Measurements from ENCODE around the gene DGKZ.

The DGKZ gene

DNA sequence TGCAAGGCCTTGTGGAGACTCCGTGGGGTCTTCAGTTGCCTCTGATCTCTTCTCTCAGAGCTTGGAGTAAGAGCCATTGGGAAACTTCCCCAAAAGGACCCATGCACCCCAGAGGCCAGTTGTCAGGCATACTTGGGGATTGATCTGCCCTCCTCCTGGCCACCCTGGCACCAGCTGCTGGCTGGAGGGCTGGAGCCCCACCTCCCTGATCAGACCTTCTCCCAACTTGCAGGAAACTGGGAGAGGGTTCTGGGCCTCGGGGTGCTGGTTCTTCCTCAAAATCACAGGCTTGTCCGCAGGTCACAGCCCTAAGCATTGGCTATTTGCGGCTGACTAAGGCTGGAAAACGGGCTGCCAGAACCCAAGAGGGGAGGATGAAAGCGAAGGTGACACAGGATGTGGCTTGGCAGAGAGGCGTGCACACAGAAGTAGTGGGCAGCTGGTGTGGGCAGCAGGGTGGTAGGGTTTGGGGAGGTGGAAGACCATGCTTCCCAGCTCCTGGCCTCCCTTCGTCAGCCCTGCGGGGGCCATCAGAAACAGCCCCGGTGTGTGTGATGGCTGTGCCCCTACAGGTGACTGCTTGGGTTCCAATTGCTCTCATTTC is 1.3 kb upstream of the DGKZ start:
- no peak for DNase-seq (ENCODE audit: low read depth)

DNA sequence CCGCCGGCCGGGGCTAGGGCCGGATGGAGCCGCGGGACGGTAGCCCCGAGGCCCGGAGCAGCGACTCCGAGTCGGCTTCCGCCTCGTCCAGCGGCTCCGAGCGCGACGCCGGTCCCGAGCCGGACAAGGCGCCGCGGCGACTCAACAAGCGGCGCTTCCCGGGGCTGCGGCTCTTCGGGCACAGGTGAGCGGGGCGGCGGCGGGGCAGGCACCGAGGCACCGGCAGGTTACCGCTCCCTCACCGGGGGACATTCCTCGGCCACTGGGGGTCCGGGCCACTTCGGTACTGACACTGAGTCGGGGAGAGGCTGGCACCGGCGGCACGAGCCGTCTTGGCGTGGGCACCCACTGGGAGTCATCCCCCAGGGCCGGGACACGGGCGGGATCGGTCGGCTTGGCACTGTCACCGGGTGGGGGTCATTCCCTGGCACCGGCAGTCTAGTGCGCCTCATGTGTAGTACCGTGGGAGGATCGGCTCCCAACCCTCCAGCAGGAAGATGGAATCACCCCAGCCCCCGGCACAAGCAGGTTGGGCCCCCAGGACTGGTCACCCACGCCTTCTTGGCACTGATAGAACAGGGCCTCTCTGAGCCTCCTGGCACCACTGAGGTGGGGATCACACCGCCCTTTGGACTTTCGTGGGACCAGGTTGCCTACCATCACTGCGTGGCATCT is 511 bp downstream of the DGKZ start:
- DNase-seq (ENCODE audit: low read depth), result no peak

DNA sequence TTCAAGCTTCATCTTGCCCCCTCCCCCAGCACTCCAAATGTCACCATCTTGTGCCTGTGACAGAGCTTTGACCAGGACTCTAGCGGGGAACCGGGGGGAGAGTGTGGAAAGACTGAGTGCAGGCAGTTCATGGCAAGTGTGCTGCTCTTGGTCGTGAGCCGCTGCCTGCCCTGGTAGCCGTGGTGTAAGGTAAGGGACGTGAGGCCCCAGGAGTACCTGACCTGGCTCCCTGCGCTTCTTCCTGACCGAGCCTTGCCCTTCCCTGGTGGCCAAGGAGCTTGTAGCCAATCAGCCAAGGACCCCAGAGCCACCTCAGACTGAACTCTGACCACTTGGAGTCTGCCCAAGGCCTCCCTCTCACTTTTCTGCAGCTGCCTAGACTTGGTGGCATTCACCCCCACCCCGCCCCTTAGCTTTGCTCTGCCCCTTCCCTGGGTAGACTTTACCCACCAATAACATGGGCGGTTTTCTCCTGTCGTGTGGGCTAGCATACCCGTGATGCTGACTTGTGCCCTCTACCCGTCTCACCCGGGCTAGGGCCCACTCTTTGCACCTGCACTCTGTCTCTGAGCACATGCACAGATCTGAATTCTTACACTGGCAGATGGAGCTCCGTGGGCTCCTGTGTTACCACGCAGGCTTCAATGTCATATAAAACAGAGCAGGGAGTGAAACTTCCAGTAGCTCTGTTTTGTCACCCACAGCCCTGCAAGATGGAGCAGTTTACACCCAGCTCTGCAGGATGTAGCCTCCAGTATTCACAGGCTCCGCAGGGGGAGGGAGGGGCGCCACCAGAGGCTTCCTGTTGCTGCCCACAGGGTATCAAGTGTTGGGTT is 1.5 kb downstream of the DGKZ start:
- DNase-seq (ENCODE audit: low read depth), result no peak

DNA sequence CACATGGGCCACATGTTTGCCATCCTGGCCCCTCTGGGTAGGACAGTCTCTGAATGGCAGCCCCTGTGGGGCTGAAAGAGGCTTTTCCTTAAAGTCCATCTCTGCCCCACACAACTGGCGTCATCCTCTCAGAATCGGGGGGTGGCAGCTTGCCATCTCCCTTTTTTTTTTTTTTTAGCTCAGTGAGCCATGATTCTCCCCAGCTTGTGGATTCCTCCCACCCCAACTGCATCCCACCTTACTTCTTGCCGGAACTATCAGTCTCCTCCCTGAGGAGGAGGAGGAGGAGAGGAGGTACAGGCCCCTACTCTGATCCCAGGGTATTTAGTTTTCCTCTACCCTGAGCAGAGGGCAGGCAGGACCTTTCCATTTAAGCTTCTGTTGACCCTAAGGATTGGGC is 3.4 kb downstream of the DGKZ start:
- DNase-seq (ENCODE audit: low read depth), result no peak

DNA sequence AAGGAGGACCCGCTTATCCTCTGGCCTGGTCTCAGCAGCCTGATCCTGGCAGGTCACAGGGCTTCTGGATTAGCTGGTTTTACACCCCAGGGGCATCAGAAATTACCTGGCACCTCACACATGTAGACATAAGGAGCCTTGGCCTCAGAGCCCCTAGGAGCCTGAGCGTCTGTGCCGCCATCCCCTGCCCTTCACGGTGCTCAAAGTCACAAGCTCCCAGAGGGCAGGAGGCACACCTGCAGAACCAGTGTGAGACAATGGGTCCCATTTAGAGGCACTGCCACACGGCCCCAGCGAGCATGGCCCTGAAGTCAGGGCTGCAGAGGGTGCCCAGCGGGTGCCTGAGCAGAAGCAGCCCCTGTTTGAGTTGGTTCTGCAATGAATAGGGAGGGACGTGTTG is 3.9 kb downstream of the DGKZ start:
- DNase-seq (ENCODE audit: low read depth), result no peak

DNA sequence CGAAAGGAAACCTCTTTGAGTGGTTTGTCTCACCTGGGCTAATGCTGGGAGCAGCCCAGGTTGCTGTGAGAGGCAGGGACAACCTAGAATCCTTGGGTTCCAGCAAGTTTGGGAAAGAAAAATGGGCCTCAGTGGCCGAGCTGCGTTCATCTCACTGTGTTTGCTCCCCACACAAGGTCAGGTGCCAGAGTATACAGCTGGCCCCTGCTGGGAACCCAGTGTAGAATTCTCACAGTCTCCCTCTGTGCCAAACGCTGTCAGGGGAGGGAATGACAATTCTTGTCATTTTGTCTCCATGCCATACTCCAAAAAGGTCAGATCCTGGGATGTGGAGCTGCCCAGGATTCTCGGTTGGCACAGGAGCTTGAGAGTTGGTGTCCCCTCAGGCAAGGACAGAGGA is 4.3 kb downstream of the DGKZ start:
- no peak for DNase-seq (ENCODE audit: low read depth)

DNA sequence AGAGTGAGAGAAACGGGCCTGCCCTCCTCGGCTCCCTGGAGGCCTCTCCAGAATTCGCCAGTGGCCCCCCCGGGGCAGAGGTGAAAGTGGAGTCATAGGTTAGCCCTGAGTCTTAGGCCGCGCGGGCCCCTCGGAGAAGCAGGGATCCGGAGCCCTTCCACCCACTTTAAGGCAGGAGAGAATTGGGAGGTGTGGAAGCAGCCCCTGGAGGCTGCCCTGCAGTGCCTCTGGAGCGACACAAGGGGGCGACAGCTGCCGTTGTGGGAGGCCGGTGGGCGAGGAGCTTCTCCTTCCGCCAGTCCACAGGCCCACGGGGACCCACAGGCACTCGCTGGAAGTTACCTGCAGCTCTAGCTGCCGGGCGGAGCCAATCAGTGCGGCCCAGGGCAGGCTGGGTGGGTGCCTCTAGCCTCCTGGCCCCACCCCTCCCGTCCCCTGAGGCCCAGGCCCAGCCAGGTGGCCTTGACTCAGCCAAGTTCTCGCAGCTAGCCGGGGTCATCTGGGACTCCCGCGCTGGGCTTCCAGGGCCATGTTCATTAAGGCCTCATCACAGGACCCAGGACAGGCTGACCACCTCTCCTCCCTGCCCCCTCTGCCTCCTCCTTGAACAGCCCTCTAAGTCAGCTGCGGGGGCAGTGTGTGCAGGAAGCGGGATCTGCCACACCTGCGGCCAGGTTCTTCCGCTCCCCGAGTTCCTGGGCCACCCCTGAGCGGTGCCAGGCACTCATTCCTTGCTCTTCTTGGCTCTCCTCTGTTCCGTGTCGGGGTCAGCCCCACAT is 5.0 kb downstream of the DGKZ start:
- no peak for DNase-seq (ENCODE audit: low read depth)

DNA sequence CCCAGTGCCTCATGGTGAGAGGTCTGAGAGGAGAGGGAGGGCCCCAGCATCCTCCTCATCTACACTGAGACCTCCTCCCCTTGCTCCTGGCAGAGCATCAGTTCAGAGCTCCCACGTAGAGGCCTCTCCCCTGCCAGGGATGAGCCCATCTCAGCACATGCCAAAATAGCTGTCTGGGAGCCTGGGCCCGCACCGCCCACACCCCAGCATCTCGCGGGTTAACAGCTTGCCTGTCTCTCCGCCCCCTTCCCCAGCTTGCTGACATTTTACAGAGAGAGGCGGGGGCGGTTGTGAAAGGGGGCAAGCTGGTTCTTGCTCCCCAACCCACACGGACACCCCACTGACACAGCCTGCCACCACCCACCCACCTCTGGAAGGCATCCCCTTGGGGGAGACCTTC is 6.4 kb downstream of the DGKZ start:
- DNase-seq (ENCODE audit: low read depth), result no peak

DNA sequence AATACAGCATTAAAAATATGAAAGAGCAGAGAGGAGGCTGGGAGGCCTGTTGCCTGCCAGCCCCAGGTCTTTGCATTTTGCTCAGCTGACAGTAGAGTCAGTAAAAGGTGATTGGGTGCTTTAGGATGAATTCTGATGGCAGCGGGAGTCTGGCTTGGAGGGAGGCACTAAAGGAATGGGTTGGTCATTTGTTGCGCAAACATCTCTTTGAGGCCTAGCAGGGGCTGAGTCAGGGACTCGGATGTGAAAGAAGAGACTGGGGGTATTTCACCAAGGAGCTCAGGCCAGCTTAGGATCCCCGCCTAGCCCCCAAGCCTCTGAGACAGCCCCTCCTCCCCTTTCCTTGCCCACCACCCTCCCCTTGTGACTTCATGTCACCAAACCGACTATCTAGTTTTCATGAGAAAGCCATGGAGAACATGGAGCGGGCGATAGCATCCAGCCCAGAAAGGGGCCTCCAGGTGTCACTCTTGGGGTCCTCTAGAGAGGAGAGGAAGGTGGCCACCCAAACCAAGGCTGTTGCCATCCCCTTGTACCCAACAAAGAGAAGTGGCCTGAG is 9.7 kb downstream of the DGKZ start:
- DNase-seq (ENCODE audit: low read depth), result peak; percentile 91

DNA sequence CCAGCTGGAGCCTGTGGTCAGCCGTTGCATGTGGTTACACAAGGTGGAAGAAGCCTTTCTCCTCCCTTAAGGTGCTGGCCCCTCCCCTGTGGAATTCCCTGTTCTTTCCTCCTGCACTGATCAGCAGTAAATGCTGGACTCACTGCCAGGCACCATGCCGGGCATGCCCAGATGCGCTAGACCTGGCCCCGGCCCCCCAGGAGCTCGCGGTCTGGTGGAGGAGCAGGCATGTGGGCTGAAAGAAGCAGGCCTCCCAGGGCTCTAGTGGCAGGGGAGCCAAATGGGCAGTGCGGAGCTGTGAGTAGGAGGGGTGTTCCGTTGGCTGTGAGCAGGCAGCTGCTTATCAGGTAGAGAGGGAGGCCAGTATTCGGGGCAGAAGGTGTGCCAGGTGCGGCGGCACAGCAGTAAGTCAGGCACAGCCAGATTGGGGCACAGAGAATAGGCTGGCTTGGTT is 10.2 kb downstream of the DGKZ start:
- DNase-seq (ENCODE audit: low read depth), result no peak

DNA sequence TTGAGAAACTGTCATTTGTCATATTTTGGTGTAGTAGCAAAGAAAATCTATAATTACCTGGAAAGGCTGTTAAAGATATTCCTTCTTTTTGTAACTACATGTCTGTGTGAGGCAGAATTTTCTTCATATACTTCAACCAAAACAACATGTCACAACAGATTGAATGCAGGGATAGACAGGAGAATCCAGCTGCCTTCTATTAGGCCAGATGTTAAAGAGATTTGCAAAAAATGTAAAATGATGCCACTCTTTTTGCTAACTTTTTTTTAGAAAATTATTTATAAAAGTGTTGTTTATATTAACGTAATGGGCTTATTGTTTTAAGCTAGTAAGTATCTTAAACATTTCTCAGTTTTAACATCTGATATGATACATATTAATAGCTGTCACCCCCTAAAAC is 12.7 kb downstream of the DGKZ start:
- DNase-seq (ENCODE audit: low read depth), result no peak

DNA sequence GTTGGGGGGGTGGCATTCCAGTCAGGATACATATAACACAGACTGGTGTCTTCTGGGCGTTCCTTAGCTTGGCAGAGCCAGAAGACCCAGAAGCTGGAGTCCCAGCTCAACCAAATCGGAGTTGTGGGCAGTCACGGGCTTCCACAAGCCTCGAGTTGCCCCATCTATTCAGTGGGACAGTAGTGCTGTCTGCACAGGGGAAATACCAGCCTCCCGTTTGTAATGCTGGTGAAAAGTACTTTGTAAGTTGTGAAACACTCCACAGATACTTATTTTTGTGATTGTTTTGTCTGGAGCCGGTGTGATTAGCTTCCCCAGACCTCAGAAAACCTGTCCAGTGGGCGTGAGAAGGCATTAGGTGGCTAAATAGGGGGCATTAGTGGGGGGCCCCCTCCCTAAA is 13.6 kb downstream of the DGKZ start:
- no peak for DNase-seq (ENCODE audit: low read depth)

DNA sequence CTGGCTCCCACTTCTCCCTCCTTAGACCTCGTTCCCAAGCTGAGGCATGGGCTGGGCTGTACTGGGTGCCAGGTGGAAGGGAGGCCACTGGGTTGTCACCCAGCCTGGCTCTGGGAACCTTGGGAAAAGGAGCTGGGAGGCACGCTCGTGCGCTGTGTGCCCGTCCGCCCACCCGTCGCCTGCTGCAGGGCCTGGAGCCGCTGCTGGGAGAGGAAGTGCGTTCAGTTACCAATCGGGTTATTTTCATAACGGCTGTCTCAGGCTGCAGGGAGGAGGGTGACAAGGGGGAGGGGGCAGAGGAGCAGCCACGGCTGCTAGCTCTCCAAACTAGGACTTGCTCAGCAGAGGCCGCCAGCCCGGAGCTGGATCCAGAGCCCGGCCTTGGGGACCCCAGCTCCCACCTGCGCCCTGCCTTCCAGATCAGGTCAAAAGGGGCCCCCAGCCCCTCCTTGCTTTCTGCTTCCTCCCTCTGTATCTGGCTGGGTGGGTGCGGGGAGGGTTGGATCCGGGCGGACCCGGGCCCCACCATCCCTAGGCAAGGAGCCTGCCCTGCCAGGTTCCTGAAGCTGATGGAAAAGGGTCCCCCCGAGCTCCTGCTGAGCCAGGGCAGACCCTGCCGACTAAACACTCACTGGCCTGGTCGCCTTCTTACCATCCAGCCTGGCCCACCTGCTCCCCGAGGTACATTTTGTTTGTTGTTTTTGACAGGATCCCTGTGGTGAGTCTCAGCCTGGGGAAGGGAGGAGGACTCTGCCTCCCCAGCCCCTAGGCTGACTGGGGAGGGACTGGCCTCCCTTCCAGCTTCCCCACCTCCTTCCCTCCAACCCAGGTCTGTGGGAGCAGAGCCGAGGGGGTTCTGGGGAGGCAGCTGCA is 14.3 kb downstream of the DGKZ start:
- peak; percentile 55 for DNase-seq (ENCODE audit: low read depth)

DNA sequence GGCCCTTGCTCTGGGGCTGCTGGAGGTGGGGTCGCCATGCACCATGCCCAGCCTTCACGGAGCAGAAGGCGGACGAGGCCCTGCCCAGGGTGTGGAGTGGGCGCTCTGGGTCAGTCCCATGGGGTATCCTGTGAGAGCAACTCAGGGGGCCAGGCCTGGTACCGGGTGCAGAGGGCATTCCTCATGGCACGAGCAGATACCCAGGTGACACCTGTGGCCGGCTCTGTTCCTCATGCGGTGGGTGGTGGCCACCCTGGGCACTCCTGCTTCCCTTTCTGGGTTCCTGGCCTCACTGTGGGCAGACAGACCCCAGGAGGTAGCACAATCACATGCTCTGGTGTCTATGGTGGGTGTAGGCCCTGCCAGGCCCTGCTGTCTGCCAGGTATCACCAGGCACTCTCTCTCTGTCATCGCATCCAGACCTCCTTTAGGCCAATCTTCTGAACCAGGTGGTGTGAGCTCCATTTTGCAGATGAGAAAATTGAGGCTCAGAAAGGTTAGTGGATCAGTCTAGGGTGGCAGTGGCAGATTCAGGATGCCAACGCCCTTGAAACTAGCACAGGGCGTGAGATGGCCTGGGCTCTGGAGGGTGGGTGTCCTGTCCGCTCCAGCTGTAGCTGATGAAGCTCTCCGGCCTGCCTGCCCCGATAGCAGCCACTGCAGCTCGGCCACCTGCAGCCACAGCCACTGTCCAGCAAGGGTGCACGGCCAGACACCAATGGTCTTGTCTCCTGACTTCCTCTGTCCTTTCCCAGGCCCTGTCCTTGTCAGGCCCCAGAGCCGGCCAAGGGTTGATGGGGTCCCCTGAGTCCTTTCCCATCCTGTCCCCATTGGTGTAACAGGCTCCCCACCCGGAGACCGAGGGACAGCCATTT is 15.1 kb downstream of the DGKZ start:
- DNase-seq (ENCODE audit: low read depth), result no peak

DNA sequence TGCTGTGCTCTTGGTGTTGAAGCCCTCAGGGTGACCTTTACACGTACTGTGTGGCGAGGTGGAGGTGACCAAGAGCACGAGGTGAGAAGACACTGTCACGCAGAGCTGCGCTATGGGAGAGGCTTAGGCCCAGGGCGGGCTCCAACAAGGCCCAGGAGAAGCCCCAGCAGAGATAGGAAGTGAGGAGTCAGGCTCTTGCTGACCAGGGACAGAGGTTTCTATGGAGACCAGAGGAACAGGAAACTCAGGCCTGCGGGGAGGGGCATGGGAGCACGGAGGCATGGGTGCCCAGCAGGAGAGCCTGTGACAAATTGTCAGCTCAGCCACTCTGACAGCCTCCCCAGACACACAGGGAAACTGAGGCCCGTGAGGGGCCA is 15.8 kb downstream of the DGKZ start:
- DNase-seq (ENCODE audit: low read depth), result peak; percentile 80

DNA sequence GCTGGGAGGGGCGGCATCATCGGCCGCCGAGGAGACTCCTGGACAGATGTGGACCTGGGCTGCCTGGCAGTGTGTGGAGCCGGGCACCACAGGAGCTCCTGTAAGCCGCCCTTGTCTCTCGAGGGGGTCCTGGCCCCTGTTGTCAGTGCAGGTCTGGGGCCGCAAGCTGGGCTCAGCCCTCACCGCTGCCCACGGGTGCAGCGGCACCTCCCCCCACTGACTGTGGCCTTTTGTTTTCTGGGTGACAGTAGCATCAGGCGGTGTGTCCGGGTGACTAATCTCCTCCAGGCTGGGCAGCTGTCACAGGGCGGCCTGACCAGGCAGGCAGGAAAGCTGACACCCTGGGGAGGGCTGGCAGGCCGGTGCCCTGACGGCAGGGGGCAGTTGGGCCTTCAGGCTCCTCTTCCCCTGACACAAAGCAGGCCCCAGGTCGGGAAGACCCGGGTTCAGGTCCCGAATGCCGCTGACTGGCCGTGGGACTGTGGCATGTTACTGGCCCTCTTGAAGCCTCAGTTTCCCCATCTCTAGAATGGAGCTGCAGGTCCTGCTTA is 16.3 kb downstream of the DGKZ start:
- no peak for DNase-seq (ENCODE audit: low read depth)

DNA sequence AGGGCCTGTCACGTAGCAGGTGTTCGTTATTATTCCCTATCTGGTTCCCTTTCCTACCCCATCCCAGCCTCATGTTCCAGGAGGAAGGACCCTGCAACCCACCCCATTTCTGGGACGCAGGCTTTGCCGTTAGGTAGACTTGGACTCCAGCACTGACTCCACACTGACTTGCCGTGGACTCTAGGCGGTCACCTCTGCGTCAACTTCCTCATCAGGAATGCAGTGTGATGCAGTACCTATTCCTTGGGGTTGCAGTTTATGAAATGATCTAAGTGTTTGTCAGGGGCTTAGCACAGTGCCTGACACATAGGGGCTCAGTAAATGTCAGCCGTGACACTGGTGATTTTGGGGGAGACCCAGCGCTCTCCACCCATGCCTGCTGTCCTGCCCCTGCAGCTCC is 16.8 kb downstream of the DGKZ start:
- no peak for DNase-seq (ENCODE audit: low read depth)

DNA sequence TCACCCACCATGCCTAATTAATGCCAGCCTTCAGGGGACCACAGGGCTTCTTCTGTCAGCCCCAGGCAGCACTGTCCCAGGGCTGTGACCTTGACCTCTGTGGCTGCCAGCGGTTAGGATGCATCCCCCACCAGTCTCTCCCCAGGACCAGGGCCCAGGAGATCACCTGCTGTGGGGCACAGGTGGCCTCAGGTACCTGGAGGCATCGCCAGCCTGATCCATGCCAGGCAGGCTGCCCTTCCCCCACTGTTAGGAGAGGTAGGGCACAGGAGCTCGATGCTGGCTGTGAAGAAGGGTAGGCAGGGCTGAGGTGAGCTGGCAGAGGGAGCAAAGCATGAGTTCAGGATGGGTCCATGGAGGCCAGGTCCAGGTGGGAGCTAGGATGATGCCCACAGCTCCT is 17.5 kb downstream of the DGKZ start:
- no peak for DNase-seq (ENCODE audit: low read depth)

DNA sequence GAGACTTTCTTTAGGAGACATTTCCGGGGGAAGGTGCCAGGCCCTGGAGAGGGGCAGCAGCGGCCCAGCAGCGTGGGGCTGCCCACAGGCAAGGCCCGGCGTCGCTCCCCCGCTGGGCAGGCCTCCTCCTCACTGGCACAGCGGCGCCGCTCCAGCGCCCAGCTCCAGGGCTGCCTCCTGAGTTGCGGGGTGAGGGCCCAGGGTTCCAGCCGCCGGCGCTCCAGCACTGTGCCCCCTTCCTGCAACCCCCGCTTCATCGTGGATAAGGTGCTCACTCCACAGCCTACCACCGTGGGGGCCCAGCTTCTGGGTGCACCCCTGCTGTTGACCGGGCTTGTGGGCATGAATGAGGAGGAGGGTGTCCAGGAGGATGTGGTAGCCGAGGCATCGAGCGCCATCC is 19.0 kb downstream of the DGKZ start:
- no peak for DNase-seq (ENCODE audit: low read depth)

DNA sequence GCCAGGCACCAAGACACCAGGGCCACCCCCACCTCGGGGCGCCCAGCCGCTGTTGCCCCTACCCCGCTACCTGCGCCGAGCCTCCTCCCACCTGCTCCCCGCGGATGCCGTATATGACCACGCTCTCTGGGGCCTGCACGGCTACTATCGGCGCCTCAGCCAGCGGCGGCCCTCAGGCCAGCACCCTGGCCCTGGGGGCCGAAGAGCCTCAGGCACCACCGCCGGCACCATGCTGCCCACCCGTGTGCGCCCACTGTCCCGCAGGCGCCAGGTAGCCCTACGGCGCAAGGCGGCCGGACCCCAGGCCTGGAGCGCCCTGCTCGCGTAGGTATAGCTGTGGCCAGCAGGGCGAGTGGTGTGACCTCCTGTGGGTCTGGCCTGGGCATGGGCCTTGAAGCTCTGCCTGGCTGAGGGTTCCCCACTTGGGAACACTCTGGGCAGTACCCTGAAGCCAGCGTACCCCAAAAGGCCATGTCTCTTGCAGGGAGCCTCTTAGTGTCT is 19.4 kb downstream of the DGKZ start:
- no peak for DNase-seq (ENCODE audit: low read depth)

Measured in iris pigment epithelial cell (primary cell).